Peyer's patch (tissue), 4 donors: Measurements from ENCODE around the gene DMBT1. TPM values are rescaled to one million over a fixed set of nuclear protein-coding genes. Genes with fewer than 3 reads are reported as not detected.
A peak's percentile ranks its signal among the peaks of the same experiment; 100 is the strongest.

Experiments
- DNase-seq, 3 donors: peaks; one replicate each; pipeline ENCODE4 v3.0.0-alpha.2; 2017 to 2019
- H3K27ac ChIP-seq, 4 donors: fragments of 200-600 bp; sonication (generic); one replicate each; pipeline ENCODE4 v1.5.1; 2016 to 2019
- H3K27me3 ChIP-seq, 2 donors: fragments of 200-600 bp; sonication (generic); one replicate each; pipeline ENCODE4 v1.5.1; 2019
- H3K36me3 ChIP-seq, 3 donors: fragments of 200-600 bp; sonication (generic); one replicate each; pipeline ENCODE4 v1.5.1; 2016 to 2019
- H3K4me1 ChIP-seq, 4 donors: fragments of 200-600 bp; sonication (generic); one replicate each; pipeline ENCODE4 v1.5.1; 2016 to 2019
- H3K4me3 ChIP-seq, 4 donors: fragments of 200-600 bp; sonication (generic); 1 replicate in 3 of 4; 2 replicates in 1 of 4; pipeline ENCODE4 v1.5.1; 2016 to 2019; ENCODE audit warnings: mild to moderate bottlenecking in 1 of 4
- H3K9me3 ChIP-seq, 4 donors: fragments of 200-600 bp; sonication (generic); one replicate each; pipeline ENCODE4 v1.5.1; 2016 to 2019; ENCODE audit warnings: mild to moderate bottlenecking in 1 of 4
- POLR2A ChIP-seq, 2 donors: fragments of 450-650 bp; IDR thresholded peaks; one replicate each; pipeline ENCODE4 v1.5.1; 2017; ENCODE audit warnings: antibody characterized with exemption in 2 of 2, mild to moderate bottlenecking in 2 of 2, moderate library complexity in 2 of 2
- total RNA-seq, 4 donors: library from RNA; depleted of rRNA; stranded (reverse); fragments of >200 nt; gene quantifications; one replicate each; pipeline ENCODE4 v1.1.0, GENCODE V29; 2016
- TF ChIP-seq, protein P1 (sequence below), 6 experiments: fragments of 450-650 bp in 4 of 6; fragments of 200-600 bp in 2 of 6; sonication (generic) in 1 of 6; IDR thresholded peaks; one replicate each; pipeline ENCODE4 v1.5.1; 2017 to 2019; ENCODE audit warnings: antibody characterized with exemption in 6 of 6, mild to moderate bottlenecking in 3 of 6, moderate library complexity in 1 of 6

The DMBT1 gene
- total RNA-seq, 4 donors from 2014 or later, result 124 to 653 (median 224) TPM

DNA sequence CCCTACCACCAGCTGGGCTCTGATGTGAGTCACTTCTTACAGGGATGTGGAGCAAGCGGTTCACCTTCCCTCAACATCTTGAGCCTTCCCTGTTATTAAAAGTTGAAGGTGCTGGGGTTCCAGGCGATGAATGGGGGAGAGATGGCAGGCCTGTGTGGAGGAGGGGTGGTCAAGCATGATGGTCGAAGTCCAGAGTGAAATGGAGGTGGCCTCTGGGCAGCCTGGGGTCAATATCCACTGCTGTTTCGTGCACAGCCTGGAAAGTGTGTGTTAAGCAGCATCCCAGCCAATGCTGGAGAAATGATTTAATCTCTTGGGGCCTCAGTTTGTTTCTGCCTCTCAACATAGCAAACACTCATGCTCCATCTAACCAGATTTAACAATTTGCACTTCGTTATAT, 33.7 kb upstream of the DMBT1 start:
- TF ChIP-seq POLR2A (IDR thresholded peaks at IDR 0.05), result no peak
- TF ChIP-seq, protein P1, sequence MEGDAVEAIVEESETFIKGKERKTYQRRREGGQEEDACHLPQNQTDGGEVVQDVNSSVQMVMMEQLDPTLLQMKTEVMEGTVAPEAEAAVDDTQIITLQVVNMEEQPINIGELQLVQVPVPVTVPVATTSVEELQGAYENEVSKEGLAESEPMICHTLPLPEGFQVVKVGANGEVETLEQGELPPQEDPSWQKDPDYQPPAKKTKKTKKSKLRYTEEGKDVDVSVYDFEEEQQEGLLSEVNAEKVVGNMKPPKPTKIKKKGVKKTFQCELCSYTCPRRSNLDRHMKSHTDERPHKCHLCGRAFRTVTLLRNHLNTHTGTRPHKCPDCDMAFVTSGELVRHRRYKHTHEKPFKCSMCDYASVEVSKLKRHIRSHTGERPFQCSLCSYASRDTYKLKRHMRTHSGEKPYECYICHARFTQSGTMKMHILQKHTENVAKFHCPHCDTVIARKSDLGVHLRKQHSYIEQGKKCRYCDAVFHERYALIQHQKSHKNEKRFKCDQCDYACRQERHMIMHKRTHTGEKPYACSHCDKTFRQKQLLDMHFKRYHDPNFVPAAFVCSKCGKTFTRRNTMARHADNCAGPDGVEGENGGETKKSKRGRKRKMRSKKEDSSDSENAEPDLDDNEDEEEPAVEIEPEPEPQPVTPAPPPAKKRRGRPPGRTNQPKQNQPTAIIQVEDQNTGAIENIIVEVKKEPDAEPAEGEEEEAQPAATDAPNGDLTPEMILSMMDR (IDR thresholded peaks at IDR 0.05), result no peak
- Histone ChIP-seq H3K4me3 (no peak overlapping the region), H3K9me3 (no peaks in the 10 kb centered on the region), H3K27ac (no peak overlapping the region), H3K27me3 (no peaks in the 10 kb centered on the region), H3K36me3 (no peaks in the 10 kb centered on the region), H3K4me1 (no peaks in the 10 kb centered on the region)
- DNase-seq, result peak in 1 of 3 donors; percentile 38

GRCh38 chr10:122530177-122530576, 30.4 kb upstream of the DMBT1 start:
- H3K4me1 ChIP-seq, result peaks cover 0 to 5% (median 0%) of the 10 kb centered on the region in 4 donors
- no peak overlapping the region for H3K27ac ChIP-seq
- no peaks in the 10 kb centered on the region for H3K9me3 ChIP-seq
- DNase-seq, result peak in 1 of 3 donors; percentile 36
- no peak for TF ChIP-seq POLR2A (IDR thresholded peaks at IDR 0.05)
- TF ChIP-seq, protein P1 (IDR thresholded peaks at IDR 0.05), result no peak
- H3K36me3 ChIP-seq, result no peaks in the 10 kb centered on the region
- H3K27me3 ChIP-seq, result no peaks in the 10 kb centered on the region
- H3K4me3 ChIP-seq, result no peak overlapping the region

DNA sequence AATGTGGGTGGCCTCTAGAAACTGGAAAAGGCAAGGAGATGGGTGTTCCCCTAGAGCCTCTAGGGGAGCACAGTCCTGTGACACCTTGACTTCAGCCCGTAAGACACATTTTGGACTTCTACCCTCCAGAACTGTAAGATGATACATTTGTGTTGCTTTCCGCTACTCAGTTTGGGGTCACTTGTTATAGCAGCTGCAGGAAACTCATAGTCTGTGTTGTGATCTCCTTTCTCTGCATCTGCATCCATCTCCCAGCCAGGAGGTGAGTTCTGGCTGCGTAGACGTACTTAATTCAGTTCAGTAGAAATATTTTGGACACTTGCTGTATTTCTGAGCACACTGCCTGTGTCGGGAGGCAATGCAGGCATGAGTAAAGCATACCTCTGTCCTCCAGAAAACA, 29.3 kb upstream of the DMBT1 start:
- DNase-seq, result no peak
- Histone ChIP-seq H3K36me3 (no peaks in the 10 kb centered on the region), H3K4me3 (no peak overlapping the region), H3K27ac (no peak overlapping the region), H3K4me1 (peaks cover 0 to 5% (median 0%) of the 10 kb centered on the region in 4 donors), H3K27me3 (no peaks in the 10 kb centered on the region), H3K9me3 (no peaks in the 10 kb centered on the region)
- TF ChIP-seq, protein P1 (IDR thresholded peaks at IDR 0.05), result no peak
- no peak for TF ChIP-seq POLR2A (IDR thresholded peaks at IDR 0.05)

- no peaks in the 10 kb centered on the region for H3K27me3 ChIP-seq
- no peak overlapping the region for H3K27ac ChIP-seq
- H3K4me3 ChIP-seq, result no peak overlapping the region
- peaks cover 0 to 5% (median 0%) of the 10 kb centered on the region in 4 donors for H3K4me1 ChIP-seq
- no peak for TF ChIP-seq POLR2A (IDR thresholded peaks at IDR 0.05)
- TF ChIP-seq, protein P1 (IDR thresholded peaks at IDR 0.05), result no peak
- no peaks in the 10 kb centered on the region for H3K9me3 ChIP-seq
- H3K36me3 ChIP-seq, result no peaks in the 10 kb centered on the region
- DNase-seq, result peak in 1 of 3 donors; percentile 62
Measured at GRCh38 chr10:122531939-122532338, 28.6 kb upstream of the DMBT1 start.

GRCh38 chr10:122532601-122533296, 27.8 kb upstream of the DMBT1 start:
- DNase-seq, result no peak
- no peak for TF ChIP-seq POLR2A (IDR thresholded peaks at IDR 0.05)
- TF ChIP-seq, protein P1 (IDR thresholded peaks at IDR 0.05), result no peak
- peaks cover 0 to 5% (median 0%) of the 10 kb centered on the region in 4 donors for H3K4me1 ChIP-seq
- H3K27me3 ChIP-seq, result no peaks in the 10 kb centered on the region
- no peak overlapping the region for H3K4me3 ChIP-seq
- H3K27ac ChIP-seq, result no peak overlapping the region
- no peaks in the 10 kb centered on the region for H3K9me3 ChIP-seq
- no peaks in the 10 kb centered on the region for H3K36me3 ChIP-seq
